Endothelial cell of umbilical vein (primary cell): ENCODE data around the gene CEP57. TPM values are rescaled to one million over a fixed set of nuclear protein-coding genes. Genes with fewer than 3 reads are reported as not detected.

Source experiments
- BruUV-seq: library from RNA; stranded (reverse); fragments of 400-500 nt; replicated peaks from 2 replicates; lab custom pipeline; 2021; lab: Mats Ljungman, UMichigan
- CTCF ChIA-PET: fragments of 300-600, 350-600 bp; sonication (Branson Sonifier 250); formaldehyde crosslinking; loops from one replicate; lab custom pipeline; 2021; ENCODE audit warnings: antibody characterized with exemption, inconsistent platforms; lab: Charles Lee
- POLR2A ChIA-PET: fragments of 300-600, 350-600 bp; sonication (Branson Sonifier 250); formaldehyde crosslinking; loops from one replicate; lab custom pipeline; 2021; ENCODE audit warnings: antibody characterized with exemption, inconsistent platforms; lab: Charles Lee
- DNase-seq: peaks from one replicate; pipeline ENCODE4 v3.0.0-alpha.2; 2011; ENCODE audit warnings: low read depth, low spot score
- FAIRE-seq: peaks from 2 replicates; lab custom pipeline; 2011; peaks lifted over from hg19 to GRCh38; lab: Jason Lieb, UNC
- H2AFZ ChIP-seq: 2 replicates; pipeline ENCODE4 v1.6.0; 2012; ENCODE audit warnings: low read depth, low read length, control low read depth, inconsistent platforms
- H3K27ac ChIP-seq: 2 replicates; pipeline ENCODE4 v1.5.1; 2011; ENCODE audit warnings: low read depth, mild to moderate bottlenecking, control low read depth, low read length, moderate library complexity; ENCODE audit not compliant: insufficient read depth
- H3K27me3 ChIP-seq, 2 experiments: 2 replicates each; pipeline versions ENCODE4 v1.6.0 to v1.6.1; 2011; ENCODE audit warnings: low read length in 2 of 2, mixed read lengths in 1 of 2; ENCODE audit not compliant: control insufficient read depth in 2 of 2, insufficient read depth in 2 of 2
- H3K36me3 ChIP-seq, 2 experiments: 2 replicates in 1 of 2; 3 replicates in 1 of 2; pipeline ENCODE4 v1.5.1; 2011; ENCODE audit warnings: low read length in 2 of 2, mild to moderate bottlenecking in 1 of 2, moderate library complexity in 1 of 2; ENCODE audit not compliant: control insufficient read depth in 2 of 2, insufficient read depth in 2 of 2; ENCODE audit errors: extremely low read depth in 1 of 2
- H3K4me1 ChIP-seq: 3 replicates; pipeline ENCODE4 v1.5.1; 2011; ENCODE audit warnings: mild to moderate bottlenecking, low read length; ENCODE audit not compliant: control insufficient read depth, insufficient read depth; ENCODE audit errors: extremely low read depth
- H3K4me2 ChIP-seq: 2 replicates; pipeline ENCODE4 v1.6.1; 2011; ENCODE audit warnings: low read length, control low read depth, mixed read lengths; ENCODE audit not compliant: insufficient read depth
- H3K4me3 ChIP-seq, 3 experiments: fragments of 200-600 bp in 1 of 3; sonication (generic), shearing (Covaris generic) in 1 of 3; replicated peaks in 1 of 3; 2 replicates each; pipeline ENCODE4 v1.5.1; 2011 to 2016; ENCODE audit warnings: control low read depth in 3 of 3, low read length in 3 of 3, mild to moderate bottlenecking in 2 of 3, inconsistent platforms in 1 of 3, low read depth in 1 of 3, moderate library complexity in 1 of 3; ENCODE audit not compliant: insufficient read depth in 1 of 3
- H3K79me2 ChIP-seq: 2 replicates; pipeline ENCODE4 v1.6.0; 2012; ENCODE audit warnings: low read length, inconsistent platforms; ENCODE audit not compliant: control insufficient read depth, insufficient read depth
- H3K9ac ChIP-seq: replicated peaks from 2 replicates; pipeline ENCODE3; 2011; ENCODE audit warnings: low read length, control low read depth; ENCODE audit not compliant: insufficient read depth; ENCODE audit errors: extremely low read depth
- H3K9me1 ChIP-seq: replicated peaks from 3 replicates; pipeline ENCODE4 v1.6.0; 2011; ENCODE audit warnings: mild to moderate bottlenecking, low read length; ENCODE audit not compliant: control insufficient read depth, insufficient read depth; ENCODE audit errors: extremely low read depth
- H3K9me3 ChIP-seq: replicated peaks from 2 replicates; pipeline ENCODE4 v1.5.1; 2012; ENCODE audit warnings: low read length, inconsistent platforms; ENCODE audit not compliant: control insufficient read depth, insufficient read depth
- H4K20me1 ChIP-seq: replicated peaks from 2 replicates; pipeline ENCODE3; 2011; ENCODE audit warnings: mild to moderate bottlenecking, low read length; ENCODE audit not compliant: control insufficient read depth, insufficient read depth; ENCODE audit errors: extremely low read depth
- CTCF ChIP-seq, 2 donors: IDR thresholded peaks; 1 replicate in 1 of 2; 2 replicates in 1 of 2; pipeline ENCODE4 v1.5.1; 2011; ENCODE audit warnings: low read length in 2 of 2, mild to moderate bottlenecking in 2 of 2, moderate library complexity in 2 of 2, control low read depth in 1 of 2, inconsistent platforms in 1 of 2, low read depth in 1 of 2; ENCODE audit not compliant: insufficient read depth in 1 of 2; ENCODE audit errors: extremely low read depth in 1 of 2
- EZH2 ChIP-seq: IDR thresholded peaks from 2 replicates; pipeline ENCODE4 v1.6.1; 2012; ENCODE audit warnings: borderline replicate concordance, low read depth, mild to moderate bottlenecking, moderate library complexity, low read length, inconsistent platforms; ENCODE audit not compliant: severe bottlenecking
- FOS ChIP-seq: IDR thresholded peaks from 2 replicates; pipeline ENCODE4 v1.6.1; 2011; ENCODE audit warnings: mild to moderate bottlenecking, low read length, moderate library complexity, borderline replicate concordance; ENCODE audit not compliant: insufficient read depth
- GATA2 ChIP-seq: IDR thresholded peaks from 2 replicates; pipeline ENCODE4 v1.7.0; 2011; ENCODE audit warnings: low read depth, mild to moderate bottlenecking, moderate library complexity, mixed read lengths, low read length; ENCODE audit not compliant: insufficient read length, insufficient read depth
- JUN ChIP-seq: IDR thresholded peaks from 2 replicates; pipeline ENCODE4 v1.6.1; 2011; ENCODE audit warnings: borderline replicate concordance, low read depth; ENCODE audit not compliant: insufficient read length, insufficient read depth
- MYC ChIP-seq: IDR thresholded peaks from one replicate; pipeline ENCODE4 v1.6.1; 2011; ENCODE audit warnings: mild to moderate bottlenecking, low read depth, low read length
- POLR2A ChIP-seq: IDR thresholded peaks from 2 replicates; pipeline ENCODE4 v1.6.1; 2012; ENCODE audit warnings: low read depth, mild to moderate bottlenecking, control low read depth, low read length
- POLR2AphosphoS5 ChIP-seq: IDR thresholded peaks from 2 replicates; pipeline ENCODE4 v1.6.1; 2012; ENCODE audit warnings: low read depth, mild to moderate bottlenecking, control low read depth, low read length, moderate library complexity; ENCODE audit not compliant: insufficient read depth
- dilution Hi-C: fragments of 300-500 bp; cut with MboI; formaldehyde crosslinking; loops from one replicate; pipeline ENCODE4 v1.15.0; 2019; ENCODE audit warnings: low sequenced_read_pairs; ENCODE audit not compliant: extremely low pct_ligation_motif_present
- intact Hi-C: fragments of 100-400 bp; cut with micrococcal nuclease; formaldehyde crosslinking; loops from one replicate; pipeline ENCODE4 v1.10.0; 2022
- polyA plus RNA-seq, 4 experiments: library from polyadenylated mRNA; depleted of rRNA in 3 of 4; stranded (reverse) in 3 of 4; unstranded in 1 of 4; fragments of >200 nt; gene quantifications; 2 replicates each; pipeline versions ENCODE4 v1.2.1 to v1.2.3, GENCODE V29; 2011 to 2012; ENCODE audit warnings: missing spikeins in 1 of 4
- total RNA-seq: library from RNA; stranded (reverse); gene quantifications from 2 replicates; pipeline ENCODE4 v1.2.3, GENCODE V29; 2021
- TF ChIP-seq, protein P1 (sequence below): IDR thresholded peaks from 2 replicates; pipeline ENCODE4 v1.6.1; 2011; ENCODE audit not compliant: insufficient read depth, insufficient read length

The CEP57 gene
- total and polyA plus RNA-seq, 2 donors (not counting 3 experiments of a cell fraction or from before 2014, with no cell fraction given) = 16.0 to 35.2 TPM

- Histone ChIP-seq H3K9me3 (no peaks in the 10 kb centered on the region), H3K9me1 (no peaks in the 10 kb centered on the region), H3K4me1 (no peaks in the 10 kb centered on the region), H3K27ac (no peak overlapping the region), H3K4me2 (no peak overlapping the region), H4K20me1 (no peaks in the 10 kb centered on the region), H3K79me2 (no peaks in the 10 kb centered on the region), H2AFZ (no peak overlapping the region), H3K27me3 (peaks cover 5 to 6% of the 10 kb centered on the region in 2 experiments), H3K36me3 (no peaks in the 10 kb centered on the region), H3K9ac (no peak overlapping the region), H3K4me3 (no peak overlapping the region)
- FAIRE-seq (no peak), DNase-seq (no peak)
- intact Hi-C loops = loop anchor here (5.0 kb wide), 2 partner anchors 54 to 529 kb away; partner anchors contain the start of gene SESN3
- no TSS peak for BruUV-seq
- ChIA-PET POLR2A (no interaction called here), CTCF (interaction anchor here (1.5 kb wide), 1 partner anchor 56 kb away, joined by 5 read pairs; no protein-coding TSS in a partner anchor)
- dilution Hi-C loops = no loop called here
- TF ChIP-seq CTCF (IDR thresholded peaks at IDR 0.05; ENCODE audit: extremely low read depth in 1 of 2, insufficient read depth in 1 of 2, low read depth in 1 of 2, low read length in 2 of 2) = no peak
- no peak for TF ChIP-seq EZH2
- TF ChIP-seq, protein P1, sequence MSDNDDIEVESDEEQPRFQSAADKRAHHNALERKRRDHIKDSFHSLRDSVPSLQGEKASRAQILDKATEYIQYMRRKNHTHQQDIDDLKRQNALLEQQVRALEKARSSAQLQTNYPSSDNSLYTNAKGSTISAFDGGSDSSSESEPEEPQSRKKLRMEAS = no peak
- TF ChIP-seq GATA2 = no peak
- TF ChIP-seq MYC = no peak
- no peak for TF ChIP-seq POLR2A
- TF ChIP-seq JUN = no peak
- TF ChIP-seq FOS = no peak
- TF ChIP-seq POLR2AphosphoS5 = no peak
Observed at GRCh38 chr11:95760941-95761340, 29.4 kb upstream of the CEP57 start.
